DND-41 (cell line): ENCODE data around the gene FASN.

Source experiments
- CTCF ChIP-seq: IDR thresholded peaks from 2 replicates; pipeline ENCODE4 v1.5.1; 2012; ENCODE audit warnings: borderline replicate concordance, low read length, moderate library complexity, mild to moderate bottlenecking; ENCODE audit not compliant: poor library complexity, severe bottlenecking; ENCODE audit errors: extremely low read depth
- EZH2 ChIP-seq: IDR thresholded peaks from 3 replicates; pipeline ENCODE4 v1.6.1; 2012; ENCODE audit warnings: borderline replicate concordance, low read depth, mild to moderate bottlenecking, moderate library complexity, low read length, inconsistent platforms; ENCODE audit not compliant: severe bottlenecking

- TF ChIP-seq CTCF, result no peak
- TF ChIP-seq EZH2, result no peak
Measured at GRCh38 chr17:82083533-82084359, 14.3 kb downstream of the FASN start.
